HG02798 (cell line): ENCODE data around the gene RHOXF2.
A peak's percentile ranks its signal among the peaks of the same experiment; 100 is the strongest.
"Not testable (repeated sequence)": the region's sequence is repeated elsewhere in the genome, so short reads cannot be mapped to it uniquely, and the experiment has no call there.

Experiments
- ATAC-seq: cut with Tn5 transposase; IDR thresholded peaks from one replicate; pipeline ENCODE4 v1.9.1; 2021; ENCODE audit warnings: mild to moderate bottlenecking; ENCODE audit not compliant: unreplicated experiment, poor library complexity

RHOXF2 gene, protein sequence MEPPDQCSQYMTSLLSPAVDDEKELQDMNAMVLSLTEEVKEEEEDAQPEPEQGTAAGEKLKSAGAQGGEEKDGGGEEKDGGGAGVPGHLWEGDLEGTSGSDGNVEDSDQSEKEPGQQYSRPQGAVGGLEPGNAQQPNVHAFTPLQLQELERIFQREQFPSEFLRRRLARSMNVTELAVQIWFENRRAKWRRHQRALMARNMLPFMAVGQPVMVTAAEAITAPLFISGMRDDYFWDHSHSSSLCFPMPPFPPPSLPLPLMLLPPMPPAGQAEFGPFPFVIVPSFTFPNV

GRCh38 chrX:120158313-120158712 lies at the start of gene RHOXF2:
RHOXF2 (plus strand) TSS chrX:120158613; CDS start chrX:120158751, 138 bp downstream.
- ATAC-seq: not testable (repeated sequence)

- ATAC-seq: no peak
These were observed 49.0 kb upstream of the RHOXF2 start for GRCh38 chrX:120109378-120109777.

- no peak for ATAC-seq
These were observed 46.8 kb upstream of the RHOXF2 start for GRCh38 chrX:120111611-120112010.

GRCh38 chrX:120115438-120115963 lies 42.9 kb upstream of the RHOXF2 start, which contains the start of gene RHOXF1:
RHOXF1 (minus strand) TSS chrX:120115913; CDS start chrX:120115862, 51 bp downstream.
- ATAC-seq: no peak

GRCh38 chrX:120120223-120120622 lies 38.2 kb upstream of the RHOXF2 start:
- no peak for ATAC-seq

- no peak for ATAC-seq
These were observed 33.0 kb upstream of the RHOXF2 start for GRCh38 chrX:120125444-120125843.

- not testable (repeated sequence) for ATAC-seq
These were observed 30.0 kb upstream of the RHOXF2 start for GRCh38 chrX:120128306-120128846.

GRCh38 chrX:120136128-120136527 lies 22.3 kb upstream of the RHOXF2 start:
- ATAC-seq: no peak

DNA sequence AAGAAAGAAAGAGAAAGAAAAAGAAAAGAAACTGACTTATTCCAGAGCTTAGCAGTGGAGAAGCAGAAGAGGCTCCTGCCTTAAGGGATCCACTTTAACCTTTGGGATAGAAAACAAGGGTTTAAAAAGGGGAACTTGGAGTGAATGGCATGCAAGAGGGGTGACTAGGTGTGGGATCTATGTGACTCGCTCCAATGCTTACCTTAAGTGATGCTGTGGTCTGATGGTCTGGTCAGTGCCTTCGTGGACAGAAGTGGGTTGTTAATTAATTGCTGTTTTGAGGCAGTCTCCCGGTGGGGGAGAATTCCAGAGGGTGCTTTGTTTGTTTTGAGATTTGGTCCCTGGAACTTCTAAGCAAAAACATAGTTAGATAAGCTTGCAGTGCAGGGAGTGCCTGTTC lies 21.6 kb upstream of the RHOXF2 start:
- ATAC-seq: no peak

- no peak for ATAC-seq
These were observed 21.0 kb upstream of the RHOXF2 start for GRCh38 chrX:120137439-120137838.

- no peak for ATAC-seq
These were observed 18.0 kb upstream of the RHOXF2 start for GRCh38 chrX:120140293-120140981.

GRCh38 chrX:120144178-120144844 lies 14.1 kb upstream of the RHOXF2 start:
- no peak for ATAC-seq

DNA sequence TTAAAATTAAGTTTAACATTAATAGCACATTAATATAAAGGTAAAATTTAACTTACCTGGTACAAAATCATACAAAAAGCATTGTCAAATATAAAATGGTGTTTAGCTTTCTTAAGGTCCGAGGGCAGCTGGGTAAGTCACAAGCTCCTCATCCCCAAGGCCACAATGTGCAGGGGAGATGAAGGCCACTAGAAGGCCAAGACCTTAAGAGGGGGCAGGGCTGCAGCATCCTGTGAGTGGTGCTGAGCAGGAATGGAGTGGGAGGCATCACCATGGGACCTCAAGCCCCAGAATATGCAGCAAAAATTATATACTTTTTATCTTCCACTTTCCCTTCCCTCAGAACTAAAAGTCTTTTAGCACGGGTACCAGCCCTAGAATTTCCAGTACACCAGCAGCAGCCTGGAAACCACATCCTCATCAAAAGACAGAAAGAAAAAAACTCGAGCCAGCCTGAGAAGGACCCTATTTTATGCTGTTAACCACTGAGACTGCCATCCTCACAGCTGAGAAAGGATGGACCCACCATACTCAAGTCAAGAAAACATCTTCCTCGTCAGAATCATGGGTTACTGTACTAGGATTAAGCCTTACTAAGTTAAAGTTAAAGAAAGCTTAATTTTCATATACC lies 13.0 kb upstream of the RHOXF2 start:
- ATAC-seq: no peak

- not testable (repeated sequence) for ATAC-seq
These were observed 12.1 kb upstream of the RHOXF2 start for GRCh38 chrX:120146323-120146722.

DNA sequence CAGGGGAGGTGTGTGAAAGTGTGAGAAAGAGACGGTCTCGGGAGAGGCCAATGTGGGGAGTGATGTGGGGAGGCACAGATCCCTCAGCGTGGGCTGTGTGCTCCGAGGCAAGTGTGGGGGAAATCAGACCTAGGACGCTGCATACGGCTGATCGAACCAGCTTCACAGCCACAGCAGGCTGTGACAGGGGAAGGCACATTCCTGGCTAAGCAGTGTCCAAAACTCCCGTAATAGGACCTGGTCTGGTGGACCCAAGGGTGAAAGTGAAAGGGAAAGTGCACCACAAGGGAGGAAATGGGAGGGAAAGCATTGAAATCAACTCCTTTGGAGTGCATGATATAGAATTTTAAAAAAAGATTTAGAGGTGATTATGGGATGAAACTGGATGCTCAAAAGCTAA lies 10.9 kb upstream of the RHOXF2 start:
- no peak for ATAC-seq

GRCh38 chrX:120150109-120150744 lies 8.2 kb upstream of the RHOXF2 start:
- not testable (repeated sequence) for ATAC-seq

GRCh38 chrX:120159086-120159485 lies 673 bp downstream of the RHOXF2 start:
- not testable (repeated sequence) for ATAC-seq

DNA sequence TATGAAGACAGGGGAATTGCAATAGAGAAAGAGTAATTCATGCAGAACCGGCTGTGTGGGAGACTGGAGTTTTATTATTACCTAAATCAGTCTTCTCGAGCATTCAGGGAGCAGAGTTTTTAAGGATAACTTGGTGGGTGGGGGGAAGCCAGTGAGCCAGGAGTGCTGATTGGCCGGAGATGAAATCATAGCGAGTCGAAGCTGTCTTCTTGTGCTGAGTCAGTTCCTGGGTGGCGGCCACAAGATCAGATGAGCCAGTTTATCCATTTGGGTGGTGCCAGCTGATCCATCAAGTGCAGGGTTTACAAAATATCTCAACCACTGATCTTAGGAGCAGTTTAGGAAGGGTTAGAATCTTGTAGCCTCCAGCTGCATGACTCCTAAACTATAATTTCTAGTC lies 34.8 kb downstream of the RHOXF2 start:
- ATAC-seq: not testable (repeated sequence)

DNA sequence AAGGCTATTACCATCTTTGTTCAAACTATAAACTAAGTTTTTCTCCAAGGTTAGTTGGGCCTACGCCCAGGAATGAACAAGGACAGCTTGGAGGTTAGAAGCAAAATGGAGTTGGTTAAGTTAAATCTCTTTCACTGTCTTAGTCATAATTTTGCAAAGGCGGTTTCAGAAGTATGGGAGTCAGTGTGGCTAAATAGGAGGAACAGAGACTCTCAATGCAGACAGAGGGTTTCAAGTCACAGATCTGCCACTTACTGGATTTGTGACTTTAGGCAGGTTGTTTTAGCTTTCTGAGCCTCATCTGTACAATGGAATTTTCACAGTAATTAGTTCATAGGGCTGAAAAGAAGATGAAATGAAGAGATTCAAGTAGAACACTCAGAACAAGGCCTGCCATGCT lies 35.3 kb downstream of the RHOXF2 start:
- peak; percentile 90 for ATAC-seq

DNA sequence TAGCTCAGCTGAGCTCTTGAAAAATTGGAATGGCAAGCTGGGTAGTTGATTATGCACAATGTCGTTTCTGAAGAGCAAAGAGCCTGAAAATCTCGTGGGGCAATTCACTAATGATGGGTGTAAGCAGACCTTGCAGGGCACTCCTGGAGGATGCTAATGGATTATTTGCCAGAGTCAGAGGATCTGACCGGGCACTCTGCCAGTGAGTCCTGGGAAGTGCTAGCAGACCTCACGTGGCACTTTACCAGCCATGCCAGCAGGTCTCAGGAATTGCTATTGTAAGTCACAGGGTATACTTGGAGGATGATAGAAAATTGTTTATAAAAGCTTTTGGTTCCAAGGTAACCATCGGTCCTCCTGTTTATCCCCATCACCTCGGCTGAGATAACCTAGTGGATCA lies 37.4 kb downstream of the RHOXF2 start:
- not testable (repeated sequence) for ATAC-seq
